Nephron (organoid): ENCODE results near the gene PGP.

Experiments
- H3K27ac Mint-ChIP-seq, 3 experiments: 2 replicates each; pipeline ENCODE4 v1.8.0; 2020; ENCODE audit warnings: mixed read lengths in 3 of 3, mild to moderate bottlenecking in 2 of 3, moderate library complexity in 1 of 3
- H3K27me3 Mint-ChIP-seq: 2 replicates; pipeline ENCODE4 v1.8.0; 2021; ENCODE audit warnings: low read depth, mild to moderate bottlenecking, moderate library complexity, mixed read lengths
- H3K36me3 Mint-ChIP-seq: 2 replicates; pipeline ENCODE4 v1.8.0; 2020; ENCODE audit warnings: low read depth, mixed read lengths
- H3K4me1 Mint-ChIP-seq: 2 replicates; pipeline ENCODE4 v1.8.0; 2020; ENCODE audit warnings: mixed read lengths
- H3K4me3 Mint-ChIP-seq, 3 experiments: 2 replicates each; pipeline ENCODE4 v1.8.0; 2020; ENCODE audit warnings: mild to moderate bottlenecking in 3 of 3, mixed read lengths in 3 of 3, moderate library complexity in 2 of 3
- H3K9me3 Mint-ChIP-seq: 2 replicates; pipeline ENCODE4 v1.8.0; 2020; ENCODE audit warnings: mixed read lengths
- CTCF ChIP-seq, 3 experiments: fragments of 200-600 bp; sonication (generic); IDR thresholded peaks; one replicate each; pipeline ENCODE4 v1.5.0; 2021; ENCODE audit warnings: antibody characterized with exemption in 3 of 3; ENCODE audit not compliant: unreplicated experiment in 3 of 3

PGP gene

GRCh38 chr16:2177561-2177960, 37.1 kb downstream of the PGP start:
- no peak overlapping the region for H3K27ac Mint-ChIP-seq
- peaks cover 12% of the 10 kb centered on the region for H3K36me3 Mint-ChIP-seq
- H3K9me3 Mint-ChIP-seq, result no peaks in the 10 kb centered on the region
- no peaks in the 10 kb centered on the region for H3K4me1 Mint-ChIP-seq
- no peak for TF ChIP-seq CTCF (IDR thresholded peaks at IDR 0.05; ENCODE audit: unreplicated experiment in 3 of 3)
- no peaks in the 10 kb centered on the region for H3K27me3 Mint-ChIP-seq
- H3K4me3 Mint-ChIP-seq, result no peak overlapping the region

DNA sequence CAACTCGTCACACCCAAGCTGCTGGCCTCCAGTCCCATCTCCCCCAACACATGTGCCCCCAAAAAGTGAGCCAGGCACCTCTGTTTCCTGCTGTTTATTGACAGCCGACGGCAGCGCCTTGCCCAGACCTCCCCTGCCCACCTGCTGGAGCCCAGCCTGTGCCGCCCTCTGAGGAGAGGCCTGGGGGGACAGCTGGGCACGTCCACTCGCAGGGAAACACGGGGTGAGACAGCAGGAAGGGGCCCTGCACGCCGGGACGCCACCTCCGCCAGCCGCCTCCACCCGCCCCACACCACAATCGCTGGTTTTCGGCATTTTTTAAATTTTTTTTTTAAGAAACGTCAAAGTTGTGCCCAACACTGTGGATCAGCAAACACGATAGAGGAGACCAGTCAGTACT, 37.5 kb downstream of the PGP start:
- no peak overlapping the region for H3K4me3 Mint-ChIP-seq
- no peak for TF ChIP-seq CTCF (IDR thresholded peaks at IDR 0.05; ENCODE audit: unreplicated experiment in 3 of 3)
- H3K9me3 Mint-ChIP-seq, result no peaks in the 10 kb centered on the region
- H3K27ac Mint-ChIP-seq, result no peak overlapping the region
- no peaks in the 10 kb centered on the region for H3K4me1 Mint-ChIP-seq
- H3K27me3 Mint-ChIP-seq, result no peaks in the 10 kb centered on the region
- peaks cover 12% of the 10 kb centered on the region for H3K36me3 Mint-ChIP-seq

- peaks cover 12% of the 10 kb centered on the region for H3K36me3 Mint-ChIP-seq
- no peaks in the 10 kb centered on the region for H3K27me3 Mint-ChIP-seq
- no peaks in the 10 kb centered on the region for H3K4me1 Mint-ChIP-seq
- no peak for TF ChIP-seq CTCF (IDR thresholded peaks at IDR 0.05; ENCODE audit: unreplicated experiment in 3 of 3)
- H3K27ac Mint-ChIP-seq, result no peak overlapping the region
- no peak overlapping the region for H3K4me3 Mint-ChIP-seq
- no peaks in the 10 kb centered on the region for H3K9me3 Mint-ChIP-seq
These were observed 38.6 kb downstream of the PGP start for GRCh38 chr16:2176047-2176446.

DNA sequence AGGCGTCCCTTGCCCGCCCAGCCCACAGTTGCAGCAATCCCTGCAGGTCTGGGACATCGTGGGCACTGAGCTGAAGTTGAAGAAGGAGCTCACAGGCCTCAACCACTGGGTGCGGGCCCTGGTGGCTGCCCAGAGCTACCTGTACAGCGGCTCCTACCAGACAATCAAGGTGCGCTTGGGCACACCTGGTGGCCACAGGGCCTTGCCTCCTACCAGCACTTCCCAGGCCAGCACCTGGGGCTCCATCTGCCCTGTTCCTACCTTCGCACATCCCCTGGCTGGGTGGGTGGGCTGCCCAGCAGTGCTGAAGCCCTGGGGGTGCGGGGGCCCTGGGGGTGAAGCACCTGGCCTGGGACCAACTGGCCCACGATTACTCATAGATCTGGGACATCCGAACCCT, 39.2 kb downstream of the PGP start:
- H3K27me3 Mint-ChIP-seq, result no peaks in the 10 kb centered on the region
- H3K4me3 Mint-ChIP-seq, result no peak overlapping the region
- no peaks in the 10 kb centered on the region for H3K4me1 Mint-ChIP-seq
- TF ChIP-seq CTCF (IDR thresholded peaks at IDR 0.05; ENCODE audit: unreplicated experiment in 3 of 3), result no peak
- peaks cover 12% of the 10 kb centered on the region for H3K36me3 Mint-ChIP-seq
- H3K27ac Mint-ChIP-seq, result no peak overlapping the region
- H3K9me3 Mint-ChIP-seq, result no peaks in the 10 kb centered on the region

GRCh38 chr16:2174396-2175131, 40.1 kb downstream of the PGP start:
- Mint-ChIP-seq H3K36me3 (peaks cover 12% of the 10 kb centered on the region), H3K27ac (no peak overlapping the region)

More at GRCh38 chr16:2174396-2175131, 40.1 kb downstream of the PGP start:
- no peaks in the 10 kb centered on the region for H3K4me1 Mint-ChIP-seq
- no peaks in the 10 kb centered on the region for H3K27me3 Mint-ChIP-seq
- TF ChIP-seq CTCF (IDR thresholded peaks at IDR 0.05; ENCODE audit: unreplicated experiment in 3 of 3), result no peak
- H3K9me3 Mint-ChIP-seq, result no peaks in the 10 kb centered on the region
- no peak overlapping the region for H3K4me3 Mint-ChIP-seq
